EH (cell line): Measurements from ENCODE around the gene SH2B2.
"Not testable (repeated sequence)": the region's sequence is repeated elsewhere in the genome, so short reads cannot be mapped to it uniquely, and the experiment has no call there.

Experiments
- DNase-seq: peaks from one replicate; pipeline ENCODE4 v3.0.0-alpha.2; 2015; ENCODE audit warnings: low read depth

Gene SH2B2

DNA sequence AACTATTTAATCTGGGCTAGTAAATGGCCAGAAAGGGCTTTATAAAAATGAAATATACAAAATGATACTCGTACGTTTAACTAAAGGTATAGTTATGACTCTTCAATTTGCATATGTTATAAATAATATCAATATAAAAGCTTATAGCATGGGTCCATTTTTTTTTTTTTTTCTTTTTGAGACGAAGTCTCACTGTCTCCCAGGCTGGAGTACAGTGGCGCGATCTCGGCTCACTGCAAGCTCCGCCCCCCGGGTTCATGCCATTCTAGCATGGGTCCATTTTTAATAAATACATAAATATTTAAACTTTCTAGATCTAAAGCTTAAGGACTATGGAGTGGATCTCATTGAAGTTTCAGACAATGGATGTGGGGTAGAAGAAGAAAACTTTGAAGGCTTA lies 50.3 kb downstream of the SH2B2 start:
- not testable (repeated sequence) for DNase-seq

DNA sequence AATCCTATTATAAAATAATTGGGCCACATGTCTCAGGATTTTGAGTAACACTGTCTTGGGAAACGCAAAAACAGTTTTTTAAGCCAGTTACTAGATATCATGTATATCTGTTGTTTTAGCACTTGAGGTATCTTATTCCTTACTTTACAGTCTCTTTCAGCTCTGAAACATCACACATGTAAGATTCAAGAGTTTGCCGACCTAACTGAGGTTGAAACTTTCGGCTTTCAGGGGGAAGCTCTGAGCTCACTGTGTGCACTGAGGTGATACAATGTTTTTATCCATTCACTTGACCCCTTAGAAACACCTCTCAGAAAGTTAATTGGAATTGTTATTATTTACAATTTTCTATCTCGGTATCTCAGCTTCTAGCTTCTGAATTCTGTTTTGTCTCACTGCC lies 50.8 kb downstream of the SH2B2 start:
- not testable (repeated sequence) for DNase-seq

DNA sequence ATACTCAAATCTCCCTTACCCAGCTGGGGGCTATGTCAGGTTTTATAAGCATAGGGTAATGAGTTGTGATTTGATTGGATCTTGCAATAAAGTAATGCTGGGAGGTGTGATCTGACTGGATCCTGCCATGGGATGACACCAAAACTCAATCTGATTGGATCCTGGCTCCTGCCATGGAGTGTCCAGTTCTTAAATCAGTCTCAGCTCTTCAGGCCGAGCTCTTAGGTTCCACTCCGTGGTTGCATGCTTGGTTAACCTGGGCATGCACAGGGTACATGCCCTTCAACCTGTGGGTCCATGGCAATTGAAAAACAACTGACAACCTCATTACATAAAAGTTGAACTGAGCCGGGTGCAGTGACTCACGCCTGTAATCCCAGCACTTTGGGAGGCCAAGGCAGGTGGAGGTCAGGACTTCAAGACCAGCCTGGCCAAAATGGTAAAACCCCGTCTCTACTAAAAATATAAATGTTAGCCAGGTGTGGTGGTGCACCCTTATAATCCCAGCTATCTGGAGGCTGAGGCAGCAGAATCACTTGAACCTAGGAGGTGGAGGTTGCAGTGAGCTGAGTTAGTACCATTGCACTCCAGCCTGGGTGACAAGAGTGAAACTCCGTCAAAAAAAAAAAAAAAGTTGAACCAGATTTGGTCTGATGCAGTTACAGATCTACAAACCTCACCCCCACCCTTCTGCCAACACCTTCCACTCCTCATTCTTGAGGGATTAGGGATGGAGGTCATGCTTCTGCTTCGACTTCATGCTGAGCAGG lies 54.1 kb downstream of the SH2B2 start:
- DNase-seq = not testable (repeated sequence)

DNA sequence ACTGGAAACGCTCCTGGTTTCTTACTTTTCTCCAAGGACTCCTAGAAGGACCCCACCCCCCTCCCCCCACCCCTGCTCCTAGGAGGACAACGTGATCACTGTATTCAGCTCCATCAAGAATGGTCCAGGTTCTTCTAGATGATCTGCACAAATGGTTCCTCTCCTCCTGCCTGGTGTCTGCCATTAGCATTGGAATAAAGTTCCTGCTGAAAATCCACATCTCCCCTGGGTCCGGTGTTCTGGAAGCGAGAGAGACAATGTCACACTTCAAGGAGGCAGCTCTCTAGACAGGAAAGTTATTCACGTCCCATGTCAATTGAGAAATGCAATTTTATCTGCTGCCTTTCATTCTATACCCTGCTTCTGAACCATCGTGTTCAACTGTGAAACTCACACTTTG lies 60.3 kb downstream of the SH2B2 start:
- not testable (repeated sequence) for DNase-seq

DNA sequence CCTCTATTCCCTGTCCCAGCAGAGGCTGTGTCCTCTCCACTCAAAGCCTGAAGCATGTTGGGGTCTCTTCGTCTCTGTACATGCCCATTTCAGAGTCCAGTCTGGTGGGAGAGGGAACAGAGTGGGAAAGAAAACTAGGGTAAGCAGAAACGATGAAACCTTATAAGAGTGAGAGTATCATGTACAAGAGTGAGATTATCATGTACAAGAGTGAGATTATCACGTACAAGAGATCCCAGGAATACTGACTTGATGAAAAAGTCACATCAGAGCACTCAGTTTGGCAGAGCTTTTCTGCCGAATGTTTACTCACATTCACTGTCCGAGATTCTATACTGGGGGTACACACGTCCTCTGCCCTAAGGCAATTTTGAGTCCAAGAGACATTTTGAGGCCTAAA lies 69.7 kb downstream of the SH2B2 start, which contains the start of gene SPDYE6:
SPDYE6 (minus strand) TSS at position 101 of the 400 bp plus-strand sequence. CDS start 421 bp downstream, outside the sequence.
- DNase-seq = not testable (repeated sequence)

DNA sequence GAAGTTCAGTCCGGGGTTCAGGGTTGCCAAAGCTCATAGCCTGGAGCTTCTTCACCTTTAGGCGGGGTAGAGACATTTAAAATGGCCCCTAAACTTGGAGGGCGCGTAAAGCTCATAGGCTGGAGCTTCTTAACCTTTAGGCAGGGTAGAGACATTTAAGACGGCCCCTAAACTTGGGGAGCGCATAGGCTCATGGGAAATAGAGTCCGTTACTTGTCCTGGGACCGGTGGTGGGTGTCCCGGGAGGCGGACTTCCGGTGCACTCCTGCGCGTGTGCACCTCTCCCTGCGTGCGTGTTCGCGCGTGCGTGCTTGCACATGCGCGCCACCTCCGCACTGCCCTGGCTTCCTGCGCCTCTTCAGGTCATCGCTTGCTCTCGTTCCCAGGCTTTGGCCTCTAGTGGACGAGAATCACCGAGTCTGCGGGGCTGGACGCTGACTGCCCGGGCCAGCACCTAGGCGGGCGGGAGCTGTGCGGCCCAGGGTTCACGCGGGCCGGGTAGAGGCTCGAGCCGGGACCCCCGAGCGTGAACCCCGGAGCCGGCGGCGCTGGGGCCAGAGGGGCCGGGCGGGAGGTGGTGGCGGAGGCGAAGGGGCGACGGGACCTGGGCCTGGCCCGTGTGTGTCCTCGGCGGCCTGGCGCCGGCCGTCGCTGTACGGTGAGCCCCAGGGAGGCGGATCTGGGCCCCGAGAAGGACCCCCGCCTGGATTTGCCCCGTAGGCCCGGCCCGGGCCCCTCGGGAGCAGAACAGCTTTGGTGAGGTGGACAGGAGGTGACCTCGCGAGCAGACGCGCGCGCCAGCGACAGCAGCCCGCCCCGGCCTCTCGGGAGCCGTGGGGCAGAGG lies 77.1 kb downstream of the SH2B2 start:
- peak; percentile 99 for DNase-seq

DNA sequence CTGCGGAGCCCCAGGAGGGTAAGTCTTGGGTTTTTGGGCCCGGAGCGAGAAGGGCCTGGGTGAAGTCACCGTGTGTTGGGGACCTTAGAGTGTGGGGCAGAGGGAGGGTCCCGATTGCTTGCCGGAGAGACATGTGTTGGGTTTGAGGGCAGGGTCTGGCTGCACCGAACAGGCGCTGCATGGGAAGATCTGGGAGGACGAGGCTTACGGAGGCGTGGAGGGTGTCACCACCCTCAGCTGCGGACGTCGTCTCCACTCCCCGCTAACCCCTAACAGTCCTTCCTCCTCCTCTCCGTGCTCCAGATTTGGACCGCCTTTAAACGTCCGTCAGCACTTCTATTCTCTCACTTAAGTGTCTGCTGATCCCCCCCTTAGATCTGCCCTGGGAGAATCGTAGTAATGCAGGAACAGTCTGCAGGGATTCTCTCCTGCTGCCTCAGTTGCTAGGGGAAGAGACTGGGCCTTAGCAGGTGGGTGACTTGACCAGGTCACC lies 77.8 kb downstream of the SH2B2 start:
- DNase-seq = peak; percentile 19

DNA sequence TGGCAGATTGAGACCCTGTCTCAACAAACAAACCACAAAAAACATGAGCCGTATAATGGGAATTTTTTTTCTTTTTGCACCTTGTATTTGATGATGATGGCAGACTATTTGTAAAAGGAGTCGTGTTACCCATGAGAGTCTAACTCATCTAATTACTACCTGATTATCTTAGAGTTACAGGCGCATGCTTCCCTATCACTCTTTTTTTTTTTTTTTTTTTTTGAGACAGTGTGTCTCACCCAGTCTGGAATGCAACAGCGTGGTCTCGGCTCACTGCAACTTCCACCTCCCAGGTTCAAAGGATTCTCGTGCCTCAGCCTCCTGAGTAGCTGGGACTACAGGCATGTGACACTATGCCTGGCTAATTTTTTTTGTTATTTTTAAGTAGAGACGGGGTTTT lies 78.7 kb downstream of the SH2B2 start:
- DNase-seq = peak; percentile 8

DNA sequence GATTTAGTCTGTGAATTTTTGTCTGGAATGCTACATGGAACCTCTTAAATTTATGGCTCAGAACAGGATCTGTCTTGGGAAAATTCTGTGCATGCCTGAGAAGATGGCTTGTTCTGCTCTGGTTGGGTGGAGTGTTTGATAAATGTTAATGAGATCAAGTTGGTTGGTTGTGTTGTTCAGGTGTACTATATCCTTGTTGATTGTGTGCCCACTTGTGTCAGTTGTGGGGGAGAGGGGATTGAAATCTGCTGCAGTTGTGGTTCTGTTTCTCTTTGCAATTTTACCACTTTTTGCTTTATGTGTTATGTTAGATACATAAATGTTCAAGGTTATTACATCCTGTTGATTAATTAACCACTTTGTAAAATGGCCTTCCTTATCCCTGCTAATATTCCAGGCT lies 83.4 kb downstream of the SH2B2 start:
- DNase-seq = not testable (repeated sequence)
